H1 (cell line): ENCODE data around the gene OCSTAMP. TPM values are rescaled to one million over a fixed set of nuclear protein-coding genes. Genes with fewer than 3 reads are reported as not detected.

ENCODE experiments used
- CBX5 ChIP-seq: fragments of 300-800, 300-1000 bp; sonication (generic); IDR thresholded peaks from 2 replicates; pipeline ENCODE4 v1.7.1; 2016; ENCODE audit warnings: antibody characterized with exemption, low read length, low read depth
- polyA plus RNA-seq, 7 experiments: library from polyadenylated mRNA; depleted of rRNA in 3 of 7; stranded (reverse) in 5 of 7; unstranded in 2 of 7; fragments of >200 nt in 5 of 7; fragments of 200-250 nt in 2 of 7; gene quantifications; 1 replicate in 5 of 7; 2 replicates in 1 of 7; 4 replicates in 1 of 7; pipeline versions ENCODE4 v1.2.1 to v1.2.3, GENCODE V29; 2011 to 2013; ENCODE audit warnings: missing spikeins in 2 of 7, mixed read lengths in 2 of 7
- total RNA-seq: library from RNA; stranded (reverse); fragmentation: NEBNext Ultra II Directional; extraction: Animal tissue kit (Norgen Biotek cat#: 25700); gene quantifications from 2 replicates; pipeline ENCODE4 v1.2.1, GENCODE V29; 2021

Gene OCSTAMP
- total and polyA plus RNA-seq, 2 of the 8 experiments (the other 6 are each of a cell fraction or from before 2014, with no cell fraction given): 0.09 to 0.13 TPM

DNA sequence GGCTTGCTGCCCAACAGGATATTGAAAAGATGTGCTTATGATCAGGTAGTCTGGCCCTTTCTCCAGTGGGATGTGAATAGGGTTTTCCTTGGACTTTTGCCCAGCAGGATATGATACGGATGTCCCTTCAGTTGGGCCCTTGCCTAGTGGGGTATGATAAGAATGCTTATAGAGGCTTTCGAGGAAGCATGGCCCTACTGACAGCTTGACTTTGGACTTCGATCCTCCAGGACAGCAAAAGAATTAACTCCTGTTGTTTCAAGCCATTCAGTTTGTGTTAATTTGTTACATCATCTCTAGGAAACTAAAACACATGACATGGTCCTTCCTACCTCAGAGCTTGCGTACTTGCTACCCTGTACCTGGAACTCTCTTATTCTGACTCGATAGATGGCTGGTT is 27.3 kb downstream of the OCSTAMP start (continued):
- no peak for TF ChIP-seq CBX5
